Measurements from ENCODE around the gene B4GALNT2.

- TF ChIP-seq CTCF (IDR thresholded peaks at IDR 0.05) (no peak), POLR2A (IDR thresholded peaks at IDR 0.05) (no peak)
Measured at GRCh38 chr17:49204516-49204915, 71.9 kb downstream of the B4GALNT2 start.

Data from thyroid gland (tissue), 4 donors.